T-helper 1 cell (primary cell): ENCODE data around the gene HOXC11.

ENCODE experiments used
- DNase-seq, 5 donors: peaks; one replicate each; pipeline ENCODE4 v3.0.0-alpha.2; 2012 to 2020

Gene HOXC11

DNA sequence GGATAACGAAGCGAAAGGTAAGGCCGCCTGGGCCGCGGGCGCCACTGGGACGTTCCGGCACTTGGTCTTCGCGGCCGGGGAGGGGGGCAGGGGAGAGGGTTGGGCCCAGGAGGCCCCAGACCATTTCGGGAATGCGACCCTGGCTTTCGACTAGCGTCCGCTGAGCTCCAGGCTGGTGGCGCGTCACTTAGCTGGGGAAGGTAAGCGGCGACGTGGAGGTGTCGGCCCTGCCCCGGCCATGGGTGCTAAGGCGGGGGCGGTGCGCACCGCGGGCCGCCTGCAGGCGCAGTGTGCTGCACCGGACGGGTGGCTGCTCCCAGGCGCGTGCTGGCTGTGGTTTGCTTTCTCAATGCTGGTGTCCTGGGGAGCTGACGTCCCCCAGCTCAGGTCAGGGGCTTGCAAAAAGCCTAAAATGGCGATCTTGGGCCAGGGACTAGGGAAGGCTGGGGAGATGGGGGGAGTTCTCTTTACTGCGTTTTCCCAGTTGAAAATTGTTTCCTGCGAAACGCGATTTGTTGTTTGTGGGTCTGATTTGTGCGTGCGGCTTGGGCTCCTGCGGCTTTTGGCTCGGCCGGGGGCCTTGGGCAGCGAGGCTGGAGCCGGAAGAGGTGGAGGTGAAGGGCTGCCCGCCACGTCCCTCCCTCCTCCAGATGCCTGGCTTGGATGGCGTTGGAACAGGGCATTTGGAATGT lies 13.2 kb downstream of the HOXC11 start:
- DNase-seq: no peak

DNA sequence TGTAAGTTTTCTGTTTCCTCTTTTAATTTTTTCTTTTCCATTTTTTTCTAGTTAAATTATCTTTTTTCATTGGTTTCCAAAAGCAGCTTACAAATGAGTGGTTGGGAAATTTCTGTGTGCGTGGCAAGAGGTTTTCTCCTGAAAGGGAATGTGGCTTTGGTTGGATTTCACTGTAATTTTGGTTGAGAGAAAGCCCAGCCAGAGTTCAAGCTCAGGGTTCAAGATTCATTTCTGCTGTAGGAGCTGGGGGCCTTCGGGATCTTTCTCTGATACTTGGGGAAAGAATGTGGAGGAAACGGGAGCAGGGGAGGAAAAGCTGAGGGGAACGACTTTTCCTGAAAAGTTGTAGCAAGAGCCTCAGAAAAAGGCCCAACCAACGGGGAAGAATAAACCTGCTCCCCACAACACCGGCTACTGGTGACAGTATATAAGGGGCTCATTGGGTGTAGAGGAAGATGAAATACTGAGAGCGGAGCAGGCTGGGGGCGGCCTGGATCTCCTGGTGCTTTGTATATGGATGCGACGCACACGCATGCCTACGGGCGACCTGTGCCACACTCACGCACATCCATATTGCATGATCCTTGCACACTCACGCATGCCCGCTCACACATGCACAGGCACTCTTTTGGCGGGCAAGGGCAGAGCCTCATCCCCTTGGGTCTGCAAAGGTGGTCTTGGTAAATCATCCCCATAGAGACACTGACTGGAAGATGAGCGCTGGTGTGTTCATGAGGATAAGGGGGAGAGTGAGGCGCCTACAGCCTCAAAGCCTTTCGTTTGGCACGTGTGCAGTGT lies 14.0 kb downstream of the HOXC11 start:
- no peak for DNase-seq

DNA sequence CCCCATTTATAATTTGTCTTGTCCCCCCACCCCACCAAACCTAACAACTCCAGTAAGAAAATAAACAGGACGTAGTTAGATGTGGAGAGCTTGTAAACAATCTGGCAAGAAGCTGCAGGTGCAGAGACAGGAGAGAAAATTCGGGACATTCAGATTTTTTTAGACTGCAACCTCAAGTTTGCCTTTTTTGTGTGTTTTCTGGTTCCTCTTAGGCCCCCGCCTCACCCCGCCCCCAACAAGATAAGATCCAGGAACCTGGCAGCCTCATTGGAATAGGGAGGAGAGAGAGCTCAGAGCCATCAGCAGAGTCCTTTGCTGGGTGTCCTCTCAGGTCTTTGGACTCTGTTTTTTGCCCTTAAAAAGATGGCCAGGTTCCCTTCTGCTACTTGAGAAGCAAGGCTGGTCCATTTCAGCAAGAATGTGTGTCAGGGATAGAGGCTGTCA lies 14.9 kb downstream of the HOXC11 start:
- no peak for DNase-seq

DNA sequence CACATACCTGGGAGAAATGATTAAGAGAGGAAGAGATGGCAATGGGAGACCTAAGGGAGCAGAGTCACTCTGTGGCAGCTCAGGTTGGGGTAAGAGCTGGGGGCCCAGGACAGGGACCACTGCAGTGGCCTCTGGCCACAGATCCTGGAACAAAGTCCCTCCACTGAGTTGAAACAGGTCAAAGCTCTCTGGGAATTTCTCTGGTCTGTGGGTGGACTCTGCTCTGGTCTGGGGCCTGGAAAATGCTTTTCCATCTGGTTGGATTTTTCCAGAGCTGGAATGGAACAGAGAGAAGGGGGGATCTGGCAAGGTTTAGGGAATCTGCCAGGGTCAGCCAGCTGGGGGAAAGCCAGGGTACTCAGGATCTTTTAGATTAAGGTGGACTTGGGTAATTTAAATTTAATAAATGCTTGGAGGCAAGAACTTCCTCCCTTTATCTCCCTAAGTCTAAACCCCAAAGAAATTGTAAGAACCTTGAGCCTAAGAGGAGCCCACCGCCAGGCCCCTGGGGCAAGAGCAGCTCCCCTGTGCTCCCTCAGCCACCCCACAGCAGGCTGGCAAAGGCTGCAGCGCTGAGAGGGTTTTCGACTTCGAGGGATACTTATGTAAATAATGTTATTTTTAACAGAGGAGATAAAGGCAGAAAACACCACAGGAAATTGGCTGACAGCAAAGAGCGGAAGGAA lies 15.8 kb downstream of the HOXC11 start:
- no peak for DNase-seq

DNA sequence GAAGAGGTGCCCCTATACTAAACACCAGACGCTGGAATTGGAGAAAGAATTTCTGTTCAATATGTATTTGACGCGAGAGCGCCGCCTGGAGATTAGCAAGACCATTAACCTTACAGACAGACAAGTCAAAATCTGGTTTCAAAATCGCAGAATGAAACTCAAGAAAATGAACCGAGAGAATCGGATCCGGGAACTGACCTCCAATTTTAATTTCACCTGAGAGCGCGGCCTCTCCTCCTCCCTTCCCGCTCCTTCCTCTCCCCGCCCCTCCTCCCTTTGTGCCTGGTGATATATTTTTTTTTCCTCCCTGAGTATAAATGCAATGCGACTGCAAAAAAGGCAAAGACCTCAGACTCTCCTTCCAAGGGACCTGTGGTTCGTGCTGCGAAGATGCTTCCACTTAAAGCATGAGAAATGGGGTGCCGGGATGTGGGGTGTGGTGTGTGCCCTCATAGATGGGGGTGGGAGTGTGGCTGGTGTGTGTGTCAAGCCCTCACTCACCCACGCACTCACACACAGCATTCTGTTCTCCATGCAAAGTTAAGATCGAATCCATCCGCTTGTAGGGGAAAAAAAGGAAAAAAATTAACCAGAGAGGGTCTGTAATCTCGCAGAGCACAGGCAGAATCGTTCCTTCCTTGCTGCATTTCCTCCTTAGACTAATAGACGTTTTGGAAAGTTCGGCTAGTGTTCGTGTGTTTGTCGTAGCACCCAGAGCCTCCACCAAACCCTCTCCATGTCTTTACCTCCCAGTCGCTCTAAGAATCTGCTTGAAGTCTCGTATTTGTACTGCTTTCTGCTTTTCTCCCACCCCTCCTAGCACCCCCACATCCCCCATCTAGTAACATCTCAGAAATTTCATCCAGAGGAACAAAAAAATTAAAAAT lies 16.5 kb downstream of the HOXC11 start:
- DNase-seq: peak in 1 of 5 donors; percentile 41

DNA sequence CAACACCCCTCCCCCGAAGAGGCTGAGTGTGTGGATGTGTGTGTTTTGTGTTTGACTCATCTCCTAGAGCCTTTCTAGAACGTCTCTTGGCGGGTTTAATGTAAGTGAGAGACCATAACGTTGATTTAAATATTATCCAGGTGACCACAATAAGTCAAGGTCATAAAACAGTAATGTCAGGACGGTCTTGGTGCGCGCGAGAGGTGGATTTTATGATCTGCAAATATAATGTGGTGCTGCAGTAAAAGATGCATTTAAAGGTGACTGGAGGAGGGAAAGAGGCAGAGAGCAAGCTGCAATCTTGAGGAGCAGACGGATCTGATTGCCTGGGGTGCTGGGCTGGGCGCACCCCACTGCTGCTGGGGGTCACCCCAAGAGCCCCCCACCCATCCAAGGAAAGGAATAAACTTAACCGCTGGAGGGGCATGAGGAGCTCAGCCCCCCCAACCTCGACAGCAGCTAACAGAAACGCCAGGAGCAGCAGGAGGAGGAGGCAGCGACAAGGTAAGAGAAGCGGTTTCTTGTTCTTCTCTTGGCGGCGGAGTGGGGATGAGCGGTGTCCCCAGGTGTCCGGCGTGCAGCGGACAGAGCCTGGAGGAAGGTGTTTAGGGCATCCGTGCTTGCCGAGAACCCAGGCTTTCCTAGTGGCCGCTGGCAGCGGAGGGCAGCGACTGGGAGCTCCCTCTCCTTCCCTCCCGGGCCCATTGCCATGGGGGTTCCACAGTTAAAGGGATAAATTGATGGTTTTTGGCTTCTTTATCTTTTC lies 17.6 kb downstream of the HOXC11 start:
- DNase-seq: no peak

DNA sequence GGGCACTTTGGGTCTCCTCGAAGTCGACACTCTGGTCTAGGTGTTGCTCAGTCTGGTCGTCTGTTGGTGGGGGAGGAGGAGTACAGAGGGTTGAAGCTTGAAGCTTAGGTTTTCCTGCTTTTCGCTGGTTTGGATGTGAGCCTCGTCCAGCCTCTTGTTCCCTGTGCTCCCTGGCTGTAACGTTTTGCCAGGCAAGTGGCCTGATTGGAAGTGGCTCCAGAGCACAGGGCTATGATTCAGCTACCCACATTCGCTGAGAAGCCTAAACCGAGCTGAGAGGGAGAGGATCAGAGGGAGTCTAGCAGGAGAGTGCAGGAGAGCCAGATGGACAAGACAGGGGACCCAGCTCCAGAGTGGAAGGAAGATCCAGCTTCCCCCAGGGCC lies 18.1 kb downstream of the HOXC11 start:
- DNase-seq: no peak

DNA sequence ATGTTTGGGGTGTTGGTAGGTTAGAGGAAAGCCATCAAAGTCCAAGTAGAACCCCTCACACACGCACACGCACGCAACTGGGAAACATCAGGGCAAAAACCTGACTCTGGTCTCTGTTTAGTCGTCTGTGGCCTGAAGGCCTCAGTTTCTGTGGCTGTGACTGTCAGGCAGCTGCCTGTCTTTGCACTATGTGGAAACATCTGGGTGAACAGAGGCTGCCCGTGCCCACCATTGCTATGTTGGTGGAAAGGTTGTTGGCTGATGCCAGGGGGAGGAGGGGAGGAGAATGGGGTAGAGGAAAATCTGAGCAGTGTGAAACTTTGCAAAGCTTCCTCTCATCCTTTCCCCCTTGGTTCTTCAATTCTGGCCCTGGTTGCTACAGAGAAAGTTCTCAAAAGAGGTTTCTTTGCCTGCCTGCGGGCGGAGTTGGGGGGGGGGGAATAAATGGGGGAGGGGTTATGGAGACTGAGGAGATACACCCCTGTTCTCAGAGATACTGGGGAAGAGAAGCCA lies 19.5 kb downstream of the HOXC11 start:
- DNase-seq: no peak

DNA sequence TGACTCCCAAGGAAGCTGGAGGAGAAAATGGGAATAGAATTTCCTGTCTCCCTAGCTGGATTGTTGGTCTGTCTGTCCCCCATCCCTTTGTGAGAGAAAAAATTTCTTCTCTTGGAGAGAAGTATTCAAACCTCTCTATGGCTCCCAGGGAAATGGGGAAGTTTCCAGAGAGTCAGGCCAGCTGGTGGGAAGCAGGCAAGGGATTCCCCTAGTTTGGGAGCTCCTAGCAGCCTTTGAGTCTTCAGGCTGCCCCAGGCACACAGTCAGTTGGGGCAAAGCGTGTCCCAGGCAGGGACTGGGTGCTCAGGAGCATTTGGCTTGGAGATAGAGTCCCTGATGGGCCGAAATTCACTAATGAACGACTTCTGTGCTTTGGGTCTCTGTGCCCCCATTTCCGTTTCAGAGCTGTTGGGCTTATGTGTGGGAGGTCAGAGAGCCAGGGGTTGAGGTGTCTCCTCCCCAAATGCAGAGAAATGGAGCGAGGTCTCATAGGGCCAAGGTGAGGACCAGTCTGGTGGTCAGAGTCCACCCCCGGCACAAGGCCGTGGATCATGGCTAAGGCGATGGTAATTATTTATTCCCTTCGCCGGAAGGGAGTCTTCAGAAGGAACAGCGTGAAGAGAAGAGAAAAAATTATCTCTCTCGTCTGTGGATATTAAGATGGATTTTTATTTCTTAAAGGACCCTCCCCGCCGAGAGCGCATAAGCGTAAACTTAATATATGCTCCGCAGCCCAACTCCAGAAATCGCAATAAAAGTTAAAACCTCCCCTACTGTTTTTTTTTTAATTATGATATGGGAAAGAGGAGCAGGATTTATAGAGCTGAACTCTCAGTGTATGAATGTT lies 20.5 kb downstream of the HOXC11 start:
- no peak for DNase-seq

DNA sequence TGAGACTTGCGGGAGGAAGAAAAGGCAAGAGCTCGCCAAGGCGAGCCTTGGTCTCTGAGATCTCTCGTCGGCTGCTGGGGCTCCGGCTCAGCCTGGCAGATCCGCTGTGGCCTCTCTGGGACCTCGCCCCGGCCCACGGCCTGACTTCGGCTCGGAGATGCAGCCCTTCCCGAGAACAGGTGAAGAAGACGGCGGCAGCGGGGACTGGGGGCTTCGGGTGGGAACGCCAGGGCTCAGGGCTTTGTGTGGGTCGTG lies 21.0 kb downstream of the HOXC11 start:
- no peak for DNase-seq

DNA sequence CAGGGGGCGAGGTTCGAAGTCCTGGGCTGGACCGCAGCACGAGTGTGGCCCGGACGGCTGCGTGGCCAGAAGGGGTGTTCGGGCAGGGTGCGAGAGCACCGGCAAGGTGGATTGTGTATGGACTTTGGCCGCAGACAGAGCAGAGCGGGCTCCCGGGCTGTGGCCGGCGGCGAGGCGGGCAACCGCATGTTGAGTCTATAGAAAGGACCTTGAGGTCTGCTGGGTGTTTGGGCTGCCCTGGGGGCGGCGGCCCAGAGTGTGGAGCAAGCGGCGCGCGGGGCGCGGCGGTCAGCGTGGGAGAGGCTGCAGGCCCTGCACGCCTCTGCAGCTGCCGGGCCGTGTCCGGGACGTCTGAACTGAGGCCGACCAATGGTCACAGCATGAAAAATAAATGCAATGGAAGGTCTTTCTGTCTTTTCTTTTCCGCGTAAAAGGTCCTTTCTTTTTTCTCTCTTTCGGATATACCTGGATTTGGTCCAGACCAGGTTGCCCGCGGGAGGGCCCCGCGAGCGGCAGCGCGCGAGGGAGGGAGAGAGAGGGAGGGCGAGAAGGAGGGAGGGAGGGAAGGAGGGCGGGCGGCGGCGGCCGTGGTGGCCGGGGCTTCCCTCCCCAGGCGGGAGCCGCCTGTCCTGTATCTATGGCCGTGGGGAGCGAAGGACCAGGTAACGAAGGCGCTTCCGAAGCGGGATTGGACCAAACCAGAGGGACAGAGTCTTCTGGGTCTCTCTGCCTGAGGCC lies 21.5 kb downstream of the HOXC11 start:
- no peak for DNase-seq

DNA sequence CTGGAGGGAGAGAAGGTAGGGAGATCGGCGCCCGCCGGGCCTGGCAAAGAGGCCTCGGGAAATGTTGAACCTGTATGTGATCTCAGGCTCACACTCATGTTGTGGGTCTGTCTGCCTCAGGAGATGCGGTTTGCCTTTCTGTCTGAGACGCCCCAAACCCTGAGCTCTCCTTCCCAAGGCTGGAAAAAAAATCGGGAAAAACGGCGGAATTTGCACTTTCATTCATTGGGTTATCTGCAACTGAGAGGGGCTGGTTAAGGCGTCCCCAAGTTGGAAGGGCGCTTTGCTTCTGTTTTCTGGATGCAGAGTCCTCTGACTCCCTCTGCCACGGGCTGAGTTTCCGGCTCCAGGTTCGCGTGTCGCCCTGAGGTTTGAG lies 22.1 kb downstream of the HOXC11 start:
- DNase-seq: no peak

DNA sequence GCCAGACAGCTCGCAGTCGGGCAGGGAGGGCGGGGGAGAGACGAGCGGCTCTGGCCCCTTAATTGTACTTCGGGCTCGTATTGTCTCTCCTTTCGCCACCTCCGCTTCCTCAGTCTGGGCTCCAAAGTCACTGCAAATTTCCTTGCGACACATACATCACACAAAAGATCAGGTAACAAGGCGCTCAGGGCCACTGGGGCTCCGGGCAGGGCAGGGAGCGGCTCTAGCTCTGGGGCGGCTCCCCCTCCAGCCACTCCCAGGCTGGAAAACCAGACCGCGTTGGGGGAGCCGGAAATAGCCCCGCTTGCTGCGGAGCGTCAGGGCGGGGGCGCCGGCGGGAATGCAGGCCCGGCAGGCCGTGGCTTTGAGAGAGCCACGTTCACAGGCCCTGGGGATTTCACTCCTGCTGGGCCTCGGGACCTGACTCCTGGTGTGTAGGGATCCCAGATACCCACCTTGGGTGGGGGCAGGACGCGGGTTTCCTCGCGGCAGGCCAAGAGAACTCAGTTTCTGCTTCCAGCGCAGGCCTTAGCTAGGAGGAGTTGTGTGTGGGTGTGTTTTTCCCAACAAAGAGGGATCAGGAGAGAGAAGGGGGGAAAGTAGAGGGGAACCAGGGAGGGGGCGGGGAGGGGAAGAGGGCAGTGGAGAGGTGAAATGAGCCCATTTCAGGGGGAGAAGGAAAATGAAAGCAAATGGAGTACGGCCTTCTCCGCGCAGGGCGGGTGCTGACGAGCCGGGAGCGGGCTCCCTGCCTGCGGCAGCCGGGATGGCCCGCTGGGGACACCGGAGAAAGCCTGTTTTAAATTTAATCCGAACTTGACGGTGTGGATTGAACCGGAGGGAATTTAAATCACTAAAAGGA lies 22.7 kb downstream of the HOXC11 start:
- DNase-seq: no peak

DNA sequence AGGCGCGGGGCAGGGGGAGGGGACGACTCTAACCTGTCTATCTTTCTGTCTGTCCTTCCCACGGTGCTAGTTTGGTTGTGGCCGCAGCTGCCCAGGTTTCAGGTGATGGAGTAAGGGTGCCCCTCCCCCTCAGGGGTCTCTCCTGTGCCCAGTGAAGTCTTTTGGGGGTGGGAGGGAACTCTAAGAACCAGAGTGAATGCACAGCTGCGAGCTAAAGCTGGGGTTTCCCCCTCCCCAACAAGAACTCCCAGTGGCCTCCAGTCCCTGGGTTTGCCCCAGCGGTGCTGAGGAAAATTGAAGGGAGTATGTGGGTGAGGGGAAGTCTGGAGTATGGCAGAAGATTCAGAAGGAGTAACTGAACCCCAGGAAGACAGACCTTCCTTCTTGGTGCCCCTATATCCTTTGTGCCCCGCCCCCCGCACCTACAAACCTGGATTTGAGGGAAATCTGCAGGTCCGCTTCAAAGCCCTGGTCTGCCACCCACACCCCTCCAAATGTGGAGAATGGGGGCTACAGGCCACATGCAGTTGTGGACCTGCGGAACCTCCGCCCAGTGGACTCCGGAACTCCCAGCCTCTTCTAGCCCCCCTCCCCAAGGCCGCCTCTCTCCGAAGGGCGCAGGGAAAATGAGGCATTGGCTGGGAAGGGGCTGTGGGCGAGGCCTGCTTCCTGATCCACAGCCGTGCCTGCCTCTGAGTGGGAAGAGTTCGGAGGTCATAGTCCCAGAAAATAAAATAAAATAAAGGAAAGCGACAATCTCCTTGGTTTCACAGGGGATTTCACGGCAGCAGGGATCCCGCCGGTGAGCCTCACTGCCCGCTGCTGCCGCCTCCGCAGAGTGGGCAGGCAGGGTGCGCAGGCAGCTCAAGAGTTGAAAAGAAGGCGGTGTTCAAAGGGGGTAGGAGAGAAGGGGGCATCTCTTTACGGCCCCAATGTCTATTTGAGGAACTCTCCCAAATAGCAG lies 23.6 kb downstream of the HOXC11 start:
- no peak for DNase-seq

DNA sequence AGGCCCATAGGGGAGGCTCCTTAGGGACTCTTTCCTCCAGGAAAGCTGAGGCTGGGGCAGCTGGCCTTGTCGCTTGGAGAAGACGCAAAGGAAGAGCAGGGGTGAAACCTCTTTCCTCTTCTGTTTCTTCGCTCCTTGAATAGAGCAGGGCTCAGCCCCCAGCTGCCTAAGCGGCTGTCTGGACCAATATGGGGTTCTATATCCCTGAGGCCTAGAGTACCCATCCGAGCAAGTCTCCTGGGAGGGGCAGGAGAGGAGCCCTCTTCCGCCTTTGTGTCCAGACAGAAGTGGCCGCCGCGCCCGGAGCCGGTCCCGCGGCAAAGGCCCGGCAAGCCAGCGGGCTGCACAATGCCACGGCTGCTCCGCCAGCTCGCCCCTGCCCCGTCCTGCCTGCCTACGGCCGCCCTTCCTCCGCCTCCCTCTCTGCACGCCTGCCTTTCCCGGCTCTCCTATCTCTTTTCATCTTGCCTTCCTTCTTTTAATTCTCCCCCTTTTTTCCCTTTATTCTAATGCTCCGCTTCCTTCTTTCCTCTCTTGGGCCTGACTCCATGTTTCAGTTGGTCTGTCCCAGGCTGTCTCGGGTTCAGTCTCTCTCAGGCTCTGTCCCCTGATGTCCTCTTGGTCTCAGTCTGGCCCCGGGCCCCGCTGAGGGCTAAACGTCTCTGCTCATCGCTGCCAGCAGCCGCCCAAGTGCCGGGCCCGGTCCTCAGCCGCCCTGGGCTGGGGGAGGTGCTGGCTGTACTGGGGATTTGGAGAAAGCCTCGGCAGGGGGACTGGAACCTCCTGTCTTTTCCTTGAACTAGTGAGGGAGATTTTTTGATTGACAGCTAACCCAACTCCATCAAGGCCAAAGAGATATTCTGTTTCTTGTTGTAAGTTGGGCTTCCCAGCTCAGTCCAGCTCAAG lies 24.5 kb downstream of the HOXC11 start:
- DNase-seq: no peak

DNA sequence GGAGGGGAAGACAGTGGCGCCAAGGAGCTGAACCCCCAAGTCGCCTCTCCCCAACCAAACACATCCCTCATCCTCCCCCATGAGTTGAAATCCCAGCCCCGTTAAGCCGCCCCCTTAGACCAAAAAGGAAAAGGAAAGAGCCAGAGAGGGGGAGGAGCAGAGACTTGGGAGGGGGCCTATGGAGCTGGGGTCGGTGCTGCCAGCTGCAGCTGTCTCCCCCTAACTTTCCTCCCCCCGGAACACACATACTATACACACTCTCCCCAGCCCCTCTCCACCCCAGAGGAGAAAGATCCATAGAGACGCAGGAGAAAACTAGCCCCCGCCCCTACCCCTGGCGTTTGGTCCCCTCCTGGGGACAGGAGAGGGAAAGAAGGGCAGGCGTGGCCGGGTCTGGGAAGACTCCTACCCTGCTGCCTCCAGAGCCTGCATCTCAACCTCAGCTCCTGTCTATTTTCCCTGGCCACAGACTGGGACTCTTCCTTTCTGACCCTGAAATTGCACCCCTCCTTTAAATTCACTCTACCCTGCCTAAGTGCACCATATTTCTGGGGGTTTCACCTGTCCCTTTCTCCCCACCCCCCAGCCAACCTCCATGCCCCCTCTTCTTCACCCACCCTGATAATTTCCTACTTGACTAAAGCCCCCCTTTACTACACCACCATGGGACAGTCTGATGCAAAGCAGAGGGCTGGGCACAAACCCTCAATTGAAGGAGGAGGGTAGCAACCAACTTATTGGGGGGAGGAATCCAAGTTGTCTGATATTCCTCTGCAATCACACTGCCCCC lies 25.4 kb downstream of the HOXC11 start:
- DNase-seq: no peak
